HG03060 (cell line): ENCODE results near the gene ABHD8.
"Not testable (repeated sequence)": the region's sequence is repeated elsewhere in the genome, so short reads cannot be mapped to it uniquely, and the experiment has no call there.

Source experiments
- ATAC-seq: cut with Tn5 transposase; IDR thresholded peaks from one replicate; pipeline ENCODE4 v1.9.1; 2021; ENCODE audit warnings: low read depth, moderate number of reproducible peaks; ENCODE audit not compliant: unreplicated experiment

The ABHD8 gene

DNA sequence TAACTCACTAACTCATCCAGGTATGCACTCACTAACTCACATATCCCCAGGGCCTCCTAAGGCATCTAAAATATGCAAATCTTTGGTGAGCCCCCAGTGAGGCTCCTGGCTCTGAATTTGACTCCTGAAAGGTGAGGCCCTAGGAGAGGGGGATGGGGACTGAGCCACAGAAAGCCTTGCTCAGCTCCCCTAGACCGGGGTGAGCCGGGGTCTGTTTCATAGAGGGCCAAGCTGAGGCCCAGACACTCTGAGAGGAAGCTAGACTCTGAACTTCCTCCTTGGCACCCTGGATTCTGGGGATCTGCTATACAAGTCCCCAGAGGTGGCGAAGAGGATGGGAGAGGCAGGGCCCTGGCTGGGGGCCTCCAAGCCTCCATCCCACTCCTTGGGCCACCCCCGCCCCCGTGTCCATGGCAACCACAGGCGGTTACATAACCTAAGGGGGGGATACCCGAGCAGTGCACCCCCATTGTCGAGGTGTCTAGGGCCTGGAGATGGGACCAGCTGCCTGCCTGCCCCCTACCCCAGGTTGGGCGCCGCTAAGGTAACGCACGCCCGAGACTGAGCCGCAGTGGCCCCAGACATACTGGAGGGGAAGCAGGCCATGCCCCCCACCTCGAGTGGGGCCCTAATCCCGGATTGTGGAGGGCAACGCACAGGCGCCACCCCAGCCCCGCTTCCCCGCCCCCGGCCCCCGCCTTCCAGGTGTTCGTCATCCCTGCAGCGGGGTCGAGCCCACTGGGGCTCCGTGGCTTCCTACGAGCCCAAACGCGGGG is 646 bp downstream of the ABHD8 start:
- no peak for ATAC-seq

DNA sequence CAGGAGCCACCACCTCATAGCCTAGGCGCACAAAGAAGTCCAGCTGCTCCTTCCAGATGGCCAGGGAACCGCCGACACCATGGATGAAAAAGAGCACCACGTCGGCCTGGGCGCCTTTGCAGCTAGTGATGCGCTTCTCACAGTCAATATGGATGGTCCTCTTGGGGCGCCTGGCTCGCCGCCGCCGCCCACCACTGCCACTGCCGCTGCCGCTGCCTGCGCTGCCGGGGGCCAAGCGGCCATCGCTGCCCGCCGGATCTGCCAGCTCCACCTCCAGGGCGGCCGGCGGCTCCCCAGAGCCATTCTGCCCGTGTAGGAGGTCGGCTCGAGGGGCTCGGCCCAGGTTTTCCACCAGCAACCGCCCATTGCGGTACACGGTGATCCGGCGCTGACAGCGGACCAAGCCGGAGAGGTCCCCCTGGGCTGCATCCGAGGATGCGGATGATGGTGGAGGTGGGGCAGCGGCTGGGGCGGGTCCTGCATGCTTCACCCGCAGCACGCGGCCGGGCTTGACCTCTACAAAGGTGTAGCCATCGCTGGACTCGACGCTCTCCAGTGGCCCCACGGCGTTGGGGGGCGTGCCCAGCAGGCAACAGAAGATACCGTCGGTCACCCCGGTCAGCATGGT is 2.1 kb downstream of the ABHD8 start:
- no peak for ATAC-seq

DNA sequence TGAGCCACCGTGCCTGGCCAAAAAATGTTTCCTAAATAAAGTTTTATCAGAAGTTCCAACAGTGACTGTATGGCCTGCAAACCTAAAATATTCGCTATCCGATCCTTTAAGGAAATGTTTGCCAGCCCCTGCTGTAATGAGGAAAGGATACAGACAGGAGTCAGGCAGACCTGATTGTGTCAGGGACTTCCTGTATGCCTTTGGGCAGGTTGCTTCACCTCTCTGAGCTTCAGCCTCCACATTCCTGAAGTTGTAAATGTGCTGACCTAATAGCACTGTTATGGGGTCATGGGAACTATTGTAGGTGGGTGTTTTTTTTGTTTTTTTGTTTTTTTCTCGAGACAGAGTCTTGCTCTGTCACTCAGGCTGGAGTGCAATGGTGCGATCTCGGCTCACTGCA is 6.2 kb downstream of the ABHD8 start:
- no peak for ATAC-seq

DNA sequence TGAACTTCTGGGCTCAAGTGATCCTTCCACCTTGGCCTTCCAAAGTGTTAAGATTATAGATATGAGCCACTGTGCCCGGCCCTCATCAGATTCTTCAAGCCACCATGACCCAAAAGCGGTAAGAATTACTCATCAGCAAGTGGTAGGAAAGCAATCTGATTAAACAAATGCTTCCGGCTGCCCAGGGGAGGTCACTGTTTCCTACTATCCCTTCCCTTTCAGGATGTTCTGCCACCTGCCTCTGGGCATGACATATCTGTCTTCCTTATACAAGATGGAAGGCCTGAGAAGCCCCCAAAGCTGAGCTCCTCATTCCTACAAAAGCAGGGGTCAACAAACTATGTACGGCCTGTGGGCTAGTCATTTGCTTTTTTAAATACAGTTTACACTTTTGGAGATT is 7.0 kb downstream of the ABHD8 start:
- ATAC-seq: no peak

DNA sequence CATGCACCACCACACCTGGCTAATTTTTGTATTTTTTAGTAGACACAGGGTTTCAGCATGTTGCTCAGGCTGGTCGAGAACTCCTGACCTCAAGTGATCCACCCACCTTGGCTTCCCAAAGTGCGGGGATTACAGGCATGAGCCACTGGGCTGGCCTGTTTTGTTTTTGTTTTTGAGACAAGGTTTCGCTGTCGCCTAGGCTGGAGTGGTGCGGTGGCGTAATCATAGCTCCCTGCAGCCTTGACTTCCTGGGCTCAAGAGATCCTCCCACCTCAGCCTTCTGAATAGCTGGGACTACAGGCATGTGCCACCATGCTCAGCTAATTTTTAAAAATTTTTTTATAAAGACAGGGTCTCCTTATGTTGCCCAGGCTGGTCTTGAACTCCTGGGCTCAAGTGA is 7.7 kb downstream of the ABHD8 start:
- not testable (repeated sequence) for ATAC-seq

DNA sequence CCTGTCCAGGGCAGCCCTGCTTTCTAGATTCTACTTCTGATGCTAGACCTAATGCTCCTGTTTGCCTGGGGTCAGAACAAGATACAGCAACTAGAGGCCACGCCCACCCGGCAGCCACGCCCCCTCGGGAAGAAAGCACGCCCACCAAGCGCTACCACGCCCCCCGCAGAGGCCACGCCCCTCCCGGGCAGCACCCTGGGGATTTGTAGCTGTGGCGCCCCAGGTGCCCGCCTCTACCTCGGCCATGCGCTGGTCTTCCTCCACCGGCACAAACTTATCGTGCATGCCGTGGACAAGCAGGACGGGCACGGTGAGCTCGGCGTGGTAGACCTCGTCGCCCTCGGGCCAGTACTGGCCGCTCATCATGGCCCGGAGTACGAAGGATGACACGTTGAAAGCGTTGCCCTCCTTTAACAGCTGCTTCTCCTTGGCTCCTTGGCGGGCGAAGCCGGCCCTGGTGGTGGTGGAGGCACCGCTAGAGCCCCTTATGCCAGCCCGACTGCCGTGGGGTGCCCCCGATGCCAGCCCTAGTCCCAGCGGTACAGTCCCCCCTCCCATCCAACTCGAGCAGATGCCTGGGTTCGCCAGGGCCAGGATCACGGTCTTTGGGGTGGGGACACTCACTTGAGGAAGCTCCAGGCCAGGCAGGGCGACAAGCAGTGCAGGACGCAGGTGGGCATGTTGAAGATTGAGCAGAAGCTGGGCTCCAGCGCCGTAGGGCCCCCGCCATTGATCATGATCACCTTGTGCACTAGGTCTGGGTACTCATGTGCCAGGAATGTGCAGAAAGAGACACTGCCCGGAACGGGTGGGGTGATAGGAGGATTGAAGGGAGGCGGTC is 9.0 kb downstream of the ABHD8 start:
- ATAC-seq: no peak

DNA sequence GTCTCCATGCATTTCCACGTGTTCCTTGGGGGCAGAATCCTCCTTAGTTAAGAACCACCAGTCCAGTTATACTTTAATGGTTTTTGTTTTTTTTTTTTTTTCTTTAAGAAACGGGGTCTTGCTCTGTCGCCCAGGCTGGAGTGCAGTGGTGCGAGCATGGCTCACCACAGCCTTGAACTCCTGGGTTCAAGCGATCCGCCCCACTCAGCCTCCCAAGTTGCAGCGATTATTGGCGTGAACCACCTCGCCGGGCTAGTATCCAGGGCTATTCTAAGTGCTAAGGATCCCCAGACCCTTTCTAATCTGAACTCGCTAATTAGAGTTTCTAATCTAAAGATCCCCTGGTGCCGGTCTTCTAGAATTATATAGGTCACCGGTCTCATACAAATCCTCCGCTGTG is 9.6 kb downstream of the ABHD8 start:
- no peak for ATAC-seq

DNA sequence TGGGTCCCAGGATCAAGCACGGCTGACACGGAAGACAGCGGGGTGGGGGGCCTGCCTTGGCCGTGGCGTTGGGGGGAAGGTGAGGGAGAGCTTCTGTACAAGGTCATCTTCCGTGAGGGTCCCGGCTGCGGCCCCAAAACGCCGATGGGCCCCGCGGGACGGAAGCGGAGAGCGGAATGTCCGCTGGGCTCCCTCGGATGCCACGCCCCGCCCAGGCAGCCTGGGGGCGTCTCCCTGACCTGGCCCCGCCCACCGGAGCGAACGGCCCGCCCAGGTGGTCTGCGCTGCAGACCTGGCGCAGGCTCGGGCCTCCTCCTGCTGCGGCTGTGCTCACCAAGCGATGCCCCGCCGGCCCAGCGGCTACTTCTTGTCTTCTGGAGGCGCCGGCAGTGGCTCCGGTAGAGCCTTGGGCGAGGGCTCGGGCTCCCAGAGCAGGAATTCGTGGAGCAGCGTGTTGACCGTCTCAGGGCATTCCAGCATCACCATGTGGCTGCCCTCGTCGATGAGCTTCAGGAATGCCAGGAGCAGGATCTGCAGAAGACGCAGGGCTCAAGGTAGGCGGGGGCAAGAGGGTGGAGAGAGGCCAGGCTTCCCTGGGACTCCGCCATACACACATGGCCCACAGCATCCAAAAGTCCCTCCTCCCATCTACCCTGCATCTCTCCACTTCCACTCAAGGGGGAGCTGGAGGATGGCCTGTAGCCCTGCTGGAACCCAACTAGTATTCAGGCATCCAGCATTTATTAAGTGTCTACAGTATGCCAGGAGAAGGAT is 10.7 kb downstream of the ABHD8 start:
- ATAC-seq: no peak

DNA sequence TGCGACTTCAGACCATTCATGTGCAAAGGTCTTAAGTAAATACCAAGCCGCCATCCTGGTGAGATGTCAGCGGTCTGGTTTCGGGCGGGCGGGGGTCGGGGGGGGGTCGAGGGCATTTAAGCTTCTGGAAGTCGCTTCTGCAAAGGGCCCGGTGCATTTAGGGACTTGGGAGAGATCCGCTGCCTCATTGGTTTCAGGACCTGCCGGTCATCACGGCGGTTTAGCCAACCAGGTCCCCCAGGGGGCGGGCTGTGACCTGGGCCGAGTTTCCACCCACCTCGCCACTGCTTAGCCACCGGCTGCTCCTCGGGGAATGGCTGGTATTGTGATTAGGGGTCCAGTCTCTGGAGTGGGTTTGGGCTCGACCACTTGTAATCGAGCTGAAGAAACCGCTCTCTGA is 13.7 kb downstream of the ABHD8 start:
- ATAC-seq: no peak

DNA sequence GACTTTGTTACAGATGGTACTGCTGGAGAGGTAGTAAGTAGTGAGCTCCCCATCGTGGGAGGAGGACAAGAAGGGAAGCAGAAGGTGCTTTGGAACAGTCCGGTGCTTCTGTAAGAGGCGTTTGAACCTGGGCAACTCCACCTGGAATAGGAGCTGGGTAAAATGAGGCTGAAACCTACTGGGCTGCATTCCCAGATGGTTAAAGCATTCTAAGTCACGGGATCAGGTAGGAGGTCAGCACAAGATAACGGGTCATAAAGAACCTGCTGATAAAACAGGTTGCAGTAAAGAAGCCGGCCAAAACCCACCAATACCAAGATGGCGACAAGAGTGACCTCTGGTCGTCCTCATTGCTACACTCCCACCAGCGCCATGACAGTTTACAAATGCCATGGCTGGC is 16.5 kb downstream of the ABHD8 start:
- no peak for ATAC-seq

DNA sequence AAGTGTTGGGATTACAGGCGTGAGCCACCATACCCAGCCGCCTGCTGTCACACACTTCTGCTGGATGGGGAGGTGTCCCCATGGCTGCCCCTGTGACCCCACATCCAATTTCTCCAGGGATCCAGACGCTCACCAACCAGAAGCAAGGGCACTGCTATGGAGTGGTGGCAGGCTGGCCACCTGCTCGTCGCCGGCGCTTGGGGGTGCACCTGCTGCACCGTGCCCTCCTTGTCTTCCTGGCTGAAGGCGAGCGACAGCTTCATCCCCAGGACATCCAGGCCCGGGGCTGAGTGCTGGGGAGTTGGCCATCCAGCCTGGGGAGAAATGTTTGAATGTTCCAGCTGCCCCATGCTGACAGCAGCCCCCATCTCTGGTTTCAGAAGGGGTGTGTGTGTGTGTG is 17.0 kb downstream of the ABHD8 start:
- ATAC-seq: no peak

DNA sequence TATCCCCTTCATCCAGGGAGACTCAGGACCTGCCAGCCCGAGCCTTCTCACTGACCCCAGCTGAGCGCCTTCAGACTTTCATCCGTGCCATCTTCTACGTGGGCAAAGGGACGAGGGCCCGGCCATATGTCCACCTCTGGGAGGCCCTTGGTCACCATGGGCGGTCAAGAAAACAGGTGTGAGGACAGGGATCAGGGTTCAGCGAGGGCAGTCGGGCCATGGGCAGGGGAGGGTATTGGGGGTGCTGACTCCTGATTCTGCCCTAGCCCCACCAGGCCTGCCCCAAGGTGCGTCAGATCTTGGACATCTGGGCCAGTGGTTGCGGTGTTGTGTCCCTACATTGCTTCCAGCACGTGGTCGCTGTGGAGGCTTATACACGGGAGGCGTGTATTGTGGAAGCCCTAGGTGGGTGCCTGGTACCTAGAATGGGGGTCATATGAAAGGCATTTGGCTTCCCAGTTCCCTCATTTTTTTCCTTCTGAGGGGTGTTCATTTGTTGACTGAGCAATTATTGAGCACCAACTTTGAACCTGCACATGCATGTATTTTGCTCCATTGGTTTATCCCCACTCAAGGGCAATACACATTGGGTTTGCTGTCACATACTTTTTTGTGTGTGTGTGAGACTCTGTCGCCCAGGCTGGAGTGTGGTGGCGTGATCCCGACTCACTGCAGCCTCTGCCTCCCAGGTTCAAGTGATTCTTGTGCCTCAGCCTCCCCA is 17.6 kb downstream of the ABHD8 start:
- no peak for ATAC-seq

DNA sequence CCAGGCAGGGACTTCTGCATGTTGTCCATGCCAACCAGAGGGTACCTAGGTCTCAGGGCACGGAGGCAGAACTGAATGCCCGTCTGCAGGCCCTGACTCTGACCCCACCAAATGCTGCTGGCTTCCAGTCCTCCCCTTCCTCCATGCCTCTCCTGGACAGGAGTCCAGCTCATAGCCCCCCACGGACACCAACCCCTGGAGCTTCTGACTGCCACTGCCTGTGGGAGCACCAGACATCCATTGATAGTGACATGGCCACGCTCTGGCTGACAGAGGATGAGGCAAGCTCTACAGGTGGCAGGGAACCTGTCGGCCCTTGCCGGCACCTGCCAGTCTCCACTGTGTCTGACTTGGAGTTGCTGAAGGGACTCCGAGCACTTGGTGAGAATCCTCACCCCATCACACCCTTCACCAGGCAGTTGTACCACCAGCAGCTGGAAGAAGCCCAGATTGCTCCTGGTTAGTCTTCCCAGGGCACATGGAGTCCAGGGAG is 19.7 kb downstream of the ABHD8 start:
- no peak for ATAC-seq

DNA sequence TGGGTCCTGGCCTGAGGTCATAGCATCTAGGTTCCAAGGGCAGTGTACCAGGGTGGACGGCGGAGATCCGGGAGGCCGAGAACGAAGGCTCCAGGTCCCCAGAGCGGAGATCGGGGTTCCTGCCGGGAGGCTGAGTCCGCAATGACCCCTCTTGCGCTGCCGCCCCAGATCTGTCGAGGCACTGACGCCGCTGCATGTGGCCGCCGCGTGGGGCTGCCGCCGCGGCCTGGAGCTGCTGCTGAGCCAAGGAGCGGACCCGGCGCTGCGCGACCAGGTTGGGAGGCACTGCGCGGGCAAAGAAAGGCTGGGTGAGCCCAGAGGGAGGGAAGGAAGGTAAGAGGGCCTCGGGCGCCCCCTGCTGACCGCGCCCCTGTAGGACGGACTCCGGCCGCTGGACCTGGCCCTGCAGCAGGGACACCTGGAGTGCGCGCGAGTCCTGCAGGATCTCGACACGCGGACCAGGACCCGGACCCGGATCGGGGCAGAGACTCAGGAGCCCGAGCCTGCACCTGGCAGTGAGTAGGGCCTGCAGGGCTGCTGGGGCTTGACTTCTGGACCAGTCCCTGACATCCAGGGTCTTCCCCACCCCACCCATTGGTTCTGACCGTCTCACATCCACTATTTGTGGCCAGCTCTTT is 20.6 kb downstream of the ABHD8 start:
- ATAC-seq: no peak

DNA sequence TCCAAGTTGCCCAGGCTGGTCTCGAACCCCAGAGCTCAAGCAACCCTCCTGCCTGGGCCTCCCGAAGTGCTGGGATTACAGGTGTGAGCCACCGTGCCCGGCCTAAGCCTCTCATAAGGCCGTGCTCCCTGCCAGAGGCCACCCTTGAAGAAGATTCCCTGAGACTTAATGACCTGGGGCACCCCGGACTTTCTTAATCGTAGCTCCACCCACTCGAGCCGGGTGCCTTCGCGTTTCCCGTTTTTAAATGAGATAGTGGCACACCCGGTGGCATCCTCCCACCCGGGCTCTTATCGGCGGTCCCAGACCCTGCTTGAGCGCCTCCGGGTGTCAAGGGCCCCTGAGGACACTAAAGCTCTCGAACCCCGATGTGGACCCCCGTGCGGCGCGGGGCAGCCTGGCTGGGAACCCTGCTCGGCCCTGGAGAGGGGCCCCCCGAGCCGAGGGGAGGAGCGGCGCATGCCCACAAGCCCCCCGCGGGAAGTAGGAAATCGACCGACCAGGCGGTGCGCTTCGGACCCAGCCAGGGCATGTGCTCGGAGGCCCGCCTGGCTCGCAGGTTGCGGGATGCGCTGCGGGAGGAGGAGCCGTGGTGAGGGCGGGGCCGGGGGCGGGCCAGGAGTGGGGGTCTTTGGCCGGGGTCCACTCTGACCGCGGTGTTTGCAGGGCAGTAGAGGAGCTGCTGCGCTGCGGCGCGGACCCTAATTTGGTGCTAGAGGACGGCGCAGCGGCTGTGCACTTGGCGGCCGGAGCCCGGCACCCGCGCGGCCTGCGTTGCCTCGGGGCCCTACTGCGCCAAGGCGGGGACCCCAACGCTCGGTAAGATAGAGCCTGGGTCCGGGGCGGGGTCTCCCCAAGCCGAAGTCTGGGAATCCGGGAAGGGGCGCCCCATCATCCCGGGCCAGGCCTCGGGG is 21.6 kb downstream of the ABHD8 start, which contains the start of gene ANKLE1:
Gene ANKLE1, plus strand, starts transcription at position 511 of the 914 bp plus-strand sequence. Its CDS starts 20 bp downstream, at position 531.
- no peak for ATAC-seq

DNA sequence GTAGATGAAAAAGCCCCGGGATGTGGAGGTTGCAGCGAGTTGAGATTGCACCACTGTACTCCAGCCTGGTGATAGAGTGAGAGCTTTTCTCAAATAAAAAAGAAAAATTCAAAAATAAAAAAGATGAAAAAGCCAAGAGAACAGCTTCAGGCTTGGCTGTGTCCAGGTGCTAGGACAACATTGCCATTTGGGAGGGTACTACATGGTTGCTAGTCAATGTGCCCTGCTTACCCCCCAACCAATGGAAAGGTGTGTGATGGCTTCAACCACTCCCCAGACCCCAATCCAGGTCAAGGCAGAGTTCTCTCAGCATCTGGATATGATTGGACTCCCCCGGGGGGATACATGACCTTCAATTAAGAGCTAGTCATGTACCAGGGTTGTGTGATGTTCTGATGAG is 23.8 kb downstream of the ABHD8 start:
- no peak for ATAC-seq

DNA sequence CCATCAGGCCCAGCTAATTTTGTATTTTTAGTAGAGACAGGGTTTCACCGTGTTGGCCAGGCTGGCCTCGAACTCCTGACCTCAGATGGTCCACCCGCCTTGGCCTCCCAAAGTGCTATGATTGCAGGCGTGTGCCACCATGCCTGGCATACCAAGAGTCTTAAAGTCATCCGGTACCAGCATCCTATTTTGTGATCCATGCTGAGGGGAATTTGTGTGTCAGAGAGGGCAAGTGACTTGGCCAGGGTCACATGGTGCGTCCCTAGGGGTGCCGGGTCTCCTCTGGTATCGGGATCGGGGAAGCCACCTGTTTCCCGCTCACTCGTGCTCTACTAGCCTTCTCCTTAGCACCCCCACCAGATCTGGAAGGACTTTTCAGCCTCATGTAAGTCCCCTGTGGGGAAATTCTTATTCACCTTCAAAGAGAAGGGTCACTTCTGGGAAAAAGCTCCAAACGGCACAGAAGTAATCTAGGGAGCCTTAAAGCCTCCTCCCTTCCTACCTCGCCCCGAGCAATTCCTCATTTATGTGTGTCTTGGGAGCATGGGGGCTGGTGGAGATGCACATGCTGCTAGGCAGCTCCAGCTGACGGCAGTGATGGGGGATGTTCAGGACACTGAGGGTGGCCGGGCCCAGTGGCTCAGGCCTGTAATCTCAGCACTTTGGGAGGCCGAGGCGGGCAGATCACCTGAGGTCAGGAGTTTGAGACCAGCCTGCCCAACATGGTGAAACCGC is 27.6 kb downstream of the ABHD8 start:
- ATAC-seq: no peak

DNA sequence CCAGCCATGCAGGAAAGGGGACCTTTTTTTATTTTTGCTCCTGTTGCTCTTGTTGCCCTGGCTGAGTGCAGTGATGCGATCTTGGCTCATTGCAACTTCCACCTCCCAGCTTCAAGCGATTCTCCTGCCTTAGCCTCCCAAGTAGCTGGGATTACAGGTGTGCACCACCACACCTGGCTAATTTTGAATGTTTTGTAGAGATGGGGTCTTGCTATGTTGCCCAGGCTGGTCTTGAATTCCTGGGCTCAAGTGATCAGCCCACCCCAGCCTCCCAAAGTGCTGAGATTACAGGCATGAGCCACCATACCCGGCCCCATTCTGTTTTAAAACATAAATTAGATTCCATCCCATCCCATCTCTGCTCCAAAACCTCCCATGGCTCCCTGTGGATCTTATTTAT is 28.3 kb downstream of the ABHD8 start:
- ATAC-seq: not testable (repeated sequence)
